ENCODE measurements around the gene AEBP2.
"Not testable (repeated sequence)": the region's sequence is repeated elsewhere in the genome, so short reads cannot be mapped to it uniquely, and the experiment has no call there.

Gene AEBP2

DNA sequence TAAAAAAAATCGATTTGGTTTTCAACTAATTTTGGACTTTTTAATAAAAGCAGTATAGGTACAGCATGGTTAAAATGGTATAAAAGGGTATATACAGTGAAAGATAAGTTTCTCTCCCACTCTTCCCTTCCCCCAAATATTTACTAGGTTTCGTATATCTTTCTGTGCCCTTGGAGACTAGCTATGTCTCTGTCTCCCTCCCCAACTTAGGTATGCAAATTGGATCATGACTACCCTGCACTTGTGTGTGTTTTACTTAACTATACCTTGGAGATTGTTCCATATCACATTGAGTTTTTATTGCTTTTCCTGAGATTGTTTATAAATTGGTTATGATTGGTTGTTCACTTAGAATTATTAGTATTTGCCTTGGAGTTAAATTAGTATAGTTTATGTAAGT lies 19.4 kb downstream of the AEBP2 start:
- no peak for DNase-seq

DNA sequence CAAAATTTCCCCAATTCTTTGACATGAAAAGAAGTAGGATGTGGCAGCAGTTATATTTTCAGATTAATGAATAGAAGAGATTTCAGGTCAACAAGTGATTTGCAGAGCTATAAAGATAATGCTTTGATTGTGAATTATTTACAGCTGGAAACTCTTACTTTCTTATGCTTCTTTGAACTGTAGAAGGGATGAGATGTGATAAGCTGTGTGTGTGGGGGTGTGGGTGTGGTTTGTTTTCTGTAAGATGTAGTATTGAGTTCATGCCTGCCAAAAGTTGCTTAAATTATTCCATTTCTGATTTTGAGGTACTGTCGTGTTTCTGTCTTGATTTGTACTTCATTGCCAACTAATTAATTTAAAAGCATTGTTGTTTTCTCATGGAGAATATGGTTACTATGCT lies 22.7 kb downstream of the AEBP2 start:
- peak; percentile 21 for DNase-seq

GRCh38 chr12:19462406-19462805 lies 23.1 kb downstream of the AEBP2 start:
- no peak for DNase-seq

DNA sequence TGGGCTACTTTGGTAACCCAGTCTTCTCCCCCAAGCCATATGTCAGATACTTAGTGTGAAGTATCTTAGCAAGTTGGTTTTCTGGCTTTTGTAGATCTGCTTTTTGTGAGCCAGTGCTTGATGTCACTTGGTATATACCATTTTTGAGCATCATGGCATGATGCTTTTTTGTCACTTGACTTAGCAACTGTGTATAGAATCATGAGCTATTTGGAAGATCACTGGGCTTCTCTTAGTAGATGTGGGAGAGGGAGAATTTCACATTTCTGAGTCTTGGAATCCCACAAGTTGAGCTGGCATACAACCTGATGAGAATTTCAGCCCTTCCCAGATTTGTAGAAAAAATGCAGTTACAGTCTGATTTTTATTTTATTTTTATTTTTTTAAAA lies 24.9 kb downstream of the AEBP2 start:
- no peak for DNase-seq

GRCh38 chr12:19465711-19466110 lies 26.4 kb downstream of the AEBP2 start:
- no peak for DNase-seq

DNA sequence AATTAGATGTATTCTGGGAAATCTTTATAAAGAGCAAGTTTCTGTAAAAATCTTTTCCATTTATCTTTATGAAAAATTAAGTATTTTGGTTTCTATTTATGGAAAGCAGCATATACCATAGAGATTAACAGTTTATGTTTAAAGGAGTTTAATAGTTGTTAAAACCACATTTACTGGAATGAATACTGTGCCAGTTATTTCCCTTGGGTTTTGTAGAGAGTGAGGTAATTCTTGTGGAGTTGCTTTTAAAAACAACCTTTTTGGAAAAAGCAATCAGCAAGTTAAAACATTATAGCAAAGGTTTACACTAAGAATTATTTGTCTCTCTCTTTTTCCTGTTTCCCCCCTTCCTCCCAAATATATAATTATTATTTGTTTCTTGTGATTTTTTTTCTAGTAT lies 34.9 kb downstream of the AEBP2 start:
- DNase-seq: no peak

GRCh38 chr12:19475884-19476505 lies 36.7 kb downstream of the AEBP2 start:
- not testable (repeated sequence) for DNase-seq

DNA sequence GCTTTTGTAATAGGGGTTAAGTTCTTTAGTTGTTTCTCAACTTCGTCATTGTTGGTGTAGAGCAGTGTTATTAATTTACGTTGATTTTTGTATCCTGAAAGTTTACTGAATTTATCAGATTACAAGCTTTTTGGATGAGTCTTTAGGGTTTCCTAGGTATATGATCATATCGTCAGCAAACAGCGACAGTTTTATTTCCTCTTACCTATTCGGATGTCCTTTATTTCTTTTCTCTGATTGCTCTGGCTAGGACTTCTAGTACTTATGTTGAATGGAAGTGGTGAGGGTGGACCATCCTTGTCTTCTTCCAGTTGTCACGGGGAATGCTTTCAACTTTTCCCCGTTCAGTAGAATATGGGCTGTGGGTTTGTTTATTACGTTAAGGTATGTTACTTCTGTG lies 37.8 kb downstream of the AEBP2 start:
- DNase-seq: no peak

DNA sequence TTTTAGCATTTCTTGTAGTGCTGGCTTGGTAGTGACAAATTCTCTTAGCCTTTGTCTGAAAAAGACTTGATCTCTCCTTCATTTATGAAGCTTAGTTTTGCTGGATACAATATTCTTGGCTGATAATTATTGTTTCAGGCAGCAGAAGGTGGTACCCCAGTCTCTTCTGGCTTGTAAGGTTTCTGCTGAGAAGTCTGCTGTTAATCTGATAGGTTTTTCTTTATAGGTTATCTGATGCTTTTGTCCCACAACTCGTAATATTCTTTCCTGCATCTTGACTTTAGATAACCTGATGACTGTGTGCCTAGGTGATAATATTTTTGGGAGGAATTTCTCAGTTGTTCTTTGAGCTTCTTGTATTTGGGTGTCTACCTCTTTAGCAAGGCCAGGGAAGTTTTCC lies 41.2 kb downstream of the AEBP2 start:
- DNase-seq: no peak

- no peak for DNase-seq
These were observed 42.7 kb downstream of the AEBP2 start for GRCh38 chr12:19482036-19482435.

GRCh38 chr12:19482551-19483109 lies 43.3 kb downstream of the AEBP2 start:
- DNase-seq: peak; percentile 77

GRCh38 chr12:19483727-19484126 lies 44.4 kb downstream of the AEBP2 start:
- no peak for DNase-seq

- no peak for DNase-seq
These were observed 45.4 kb downstream of the AEBP2 start for GRCh38 chr12:19484738-19485137.

GRCh38 chr12:19485240-19485639 lies 45.9 kb downstream of the AEBP2 start:
- DNase-seq: no peak

DNA sequence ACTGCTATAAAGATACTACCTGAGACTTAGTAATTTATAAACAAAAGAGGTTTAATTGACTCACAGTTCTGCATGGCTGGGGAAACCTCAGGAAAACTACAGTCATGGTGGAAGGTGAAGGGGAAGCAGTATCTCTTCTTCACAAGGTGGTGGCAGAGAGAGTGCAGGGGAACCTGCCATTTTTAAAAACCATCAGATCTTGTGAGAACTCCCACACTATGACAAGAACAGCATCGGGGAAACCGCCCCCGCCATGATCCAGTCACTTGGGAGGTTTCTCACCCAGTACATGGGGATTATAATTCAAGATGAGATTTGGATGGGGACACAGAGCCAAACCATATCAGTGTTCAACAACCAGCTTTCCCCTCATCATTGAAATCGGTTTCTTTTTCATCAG lies 49.9 kb downstream of the AEBP2 start:
- DNase-seq: peak; percentile 27

GRCh38 chr12:19490908-19491307 lies 51.6 kb downstream of the AEBP2 start:
- DNase-seq: no peak

GRCh38 chr12:19491863-19492262 lies 52.6 kb downstream of the AEBP2 start:
- no peak for DNase-seq

- DNase-seq: no peak
These were observed 57.1 kb downstream of the AEBP2 start for GRCh38 chr12:19496219-19496878.

- DNase-seq: no peak
These were observed 58.8 kb downstream of the AEBP2 start for GRCh38 chr12:19498099-19498498.

DNA sequence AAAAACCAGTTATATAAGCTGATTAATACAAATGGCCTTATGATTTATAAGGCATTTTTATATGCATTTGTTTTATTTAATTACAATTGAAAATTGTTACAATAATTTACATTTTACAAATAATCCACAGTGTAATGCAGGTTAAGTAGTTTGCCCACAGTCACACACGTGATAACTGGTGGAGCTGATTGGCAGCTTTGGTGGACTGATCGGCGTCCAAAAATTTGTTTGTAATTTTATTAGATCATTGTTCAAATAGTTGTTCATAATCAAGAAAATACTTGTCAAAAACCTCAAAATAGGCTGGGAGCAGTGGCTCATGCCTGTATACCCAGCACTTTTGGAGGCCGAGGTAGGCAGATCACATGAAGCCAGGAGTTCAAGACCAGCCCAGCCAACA lies 59.7 kb downstream of the AEBP2 start:
- no peak for DNase-seq

DNA sequence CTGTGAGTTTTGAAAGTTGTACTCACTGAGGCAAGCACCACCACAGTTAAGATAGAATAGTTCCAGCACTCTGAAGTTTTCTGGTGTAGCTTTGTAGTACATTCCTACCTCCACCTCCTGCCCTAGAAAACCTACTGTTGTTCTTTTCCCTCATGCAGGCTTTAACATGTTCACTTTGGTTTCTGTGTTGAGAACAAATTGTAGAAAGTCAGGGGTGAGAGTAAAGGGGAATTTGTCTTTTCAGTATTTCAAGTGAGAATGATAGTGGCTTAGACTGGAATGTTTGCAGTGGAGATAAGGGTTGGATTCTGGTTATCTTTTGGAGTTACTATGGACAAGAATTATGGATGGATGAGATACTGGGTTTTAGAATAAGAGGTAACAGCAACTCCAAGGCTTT lies 67.2 kb downstream of the AEBP2 start:
- no peak for DNase-seq

GRCh38 chr12:19507823-19508222 lies 68.5 kb downstream of the AEBP2 start:
- DNase-seq: no peak

DNA sequence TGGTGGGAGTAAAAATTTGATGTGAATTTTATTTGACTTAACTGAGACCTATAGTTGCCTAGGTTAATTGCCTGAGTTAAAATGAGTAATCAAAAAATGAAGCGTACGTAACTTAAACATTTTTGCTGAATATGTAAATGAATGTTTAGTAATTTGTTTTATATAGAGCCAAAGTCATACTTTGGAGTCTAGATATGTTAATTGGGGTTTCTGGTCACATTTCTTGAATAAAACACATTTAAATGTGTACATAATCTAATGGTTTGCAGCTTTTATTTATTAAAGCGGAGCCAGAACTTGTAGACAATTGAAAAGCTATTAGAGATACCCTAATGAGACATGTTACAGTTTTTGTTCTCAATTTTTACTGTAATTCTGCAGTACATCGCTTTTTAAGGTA lies 71.2 kb downstream of the AEBP2 start:
- no peak for DNase-seq

- no peak for DNase-seq
These were observed 75.9 kb downstream of the AEBP2 start for GRCh38 chr12:19515179-19515578.

GRCh38 chr12:19517583-19517982 lies 78.3 kb downstream of the AEBP2 start:
- no peak for DNase-seq
